ENCODE results near the gene RYR1. TPM values are rescaled to one million over a fixed set of nuclear protein-coding genes. Genes with fewer than 3 reads are reported as not detected.

The RYR1 gene
- total and polyA plus RNA-seq, 2 donors from 2014 or later = 0.69 to 2.8 TPM

DNA sequence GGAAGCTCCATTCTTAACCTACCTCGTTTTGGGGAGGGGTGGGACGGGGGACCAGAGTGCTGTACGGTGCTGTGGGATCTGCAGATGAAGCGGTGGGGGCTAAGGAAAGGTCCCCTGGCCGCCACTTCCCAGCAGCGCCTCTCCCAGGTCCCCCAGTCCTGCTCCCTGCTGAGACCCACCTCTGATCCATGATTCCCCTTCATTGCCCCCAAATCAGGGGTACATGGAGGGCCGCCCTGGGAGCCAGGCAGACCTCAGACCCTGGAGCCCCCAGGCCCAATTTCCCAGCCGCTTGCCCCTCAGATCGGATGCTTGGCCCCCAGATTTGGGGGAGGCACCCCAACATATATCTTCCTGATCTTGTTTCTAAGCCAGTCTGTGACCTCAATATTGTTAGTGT is 34.4 kb upstream of the RYR1 start:
- H3K27me3 ChIP-seq (ENCODE audit: control insufficient read depth, insufficient read depth, low read length) = peaks cover 9% of the 10 kb centered on the region
- FAIRE-seq = no peak
- no peak overlapping the region for H3K4me3 ChIP-seq (ENCODE audit: low read length in 3 of 3)

DNA sequence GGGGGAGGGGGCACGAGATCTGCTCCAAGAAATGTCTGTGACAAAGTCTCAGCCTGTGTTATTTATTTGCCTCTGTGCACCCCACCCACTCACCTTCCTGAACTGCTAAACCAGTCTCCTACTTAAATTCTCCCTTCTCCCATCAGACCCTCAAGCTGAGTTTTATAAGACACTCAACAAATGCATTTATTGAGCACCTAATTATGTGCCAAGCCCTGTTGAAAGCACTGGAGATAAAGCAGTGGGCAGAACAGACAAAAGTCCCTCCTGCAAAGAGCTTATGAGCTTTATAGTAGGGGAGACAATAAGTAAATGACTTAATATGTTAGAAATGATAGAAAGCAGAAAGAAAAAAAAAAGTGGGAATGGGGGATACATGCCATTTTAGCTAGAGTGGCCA is 34.0 kb upstream of the RYR1 start:
- Histone ChIP-seq H3K9ac (ENCODE audit: low read length in 3 of 3) (no peak overlapping the region), H3K36me3 (ENCODE audit: control insufficient read depth in 2 of 3, insufficient read depth in 3 of 3, low read length in 3 of 3) (no peaks in the 10 kb centered on the region), H3K9me3 (ENCODE audit: control insufficient read depth in 2 of 3, insufficient read depth in 1 of 3, low read length in 3 of 3) (no peaks in the 10 kb centered on the region), H3K27me3 (ENCODE audit: control insufficient read depth, insufficient read depth, low read length) (peaks cover 6% of the 10 kb centered on the region), H3K27ac (ENCODE audit: low read depth in 2 of 2, low read length in 2 of 2) (no peak overlapping the region), H3K4me3 (ENCODE audit: low read length in 3 of 3) (no peak overlapping the region), H3K4me1 (ENCODE audit: control insufficient read depth in 2 of 3, insufficient read depth in 2 of 3, low read depth in 1 of 3, low read length in 3 of 3) (no peaks in the 10 kb centered on the region)
- FAIRE-seq = no peak
- TF ChIP-seq, protein P1, sequence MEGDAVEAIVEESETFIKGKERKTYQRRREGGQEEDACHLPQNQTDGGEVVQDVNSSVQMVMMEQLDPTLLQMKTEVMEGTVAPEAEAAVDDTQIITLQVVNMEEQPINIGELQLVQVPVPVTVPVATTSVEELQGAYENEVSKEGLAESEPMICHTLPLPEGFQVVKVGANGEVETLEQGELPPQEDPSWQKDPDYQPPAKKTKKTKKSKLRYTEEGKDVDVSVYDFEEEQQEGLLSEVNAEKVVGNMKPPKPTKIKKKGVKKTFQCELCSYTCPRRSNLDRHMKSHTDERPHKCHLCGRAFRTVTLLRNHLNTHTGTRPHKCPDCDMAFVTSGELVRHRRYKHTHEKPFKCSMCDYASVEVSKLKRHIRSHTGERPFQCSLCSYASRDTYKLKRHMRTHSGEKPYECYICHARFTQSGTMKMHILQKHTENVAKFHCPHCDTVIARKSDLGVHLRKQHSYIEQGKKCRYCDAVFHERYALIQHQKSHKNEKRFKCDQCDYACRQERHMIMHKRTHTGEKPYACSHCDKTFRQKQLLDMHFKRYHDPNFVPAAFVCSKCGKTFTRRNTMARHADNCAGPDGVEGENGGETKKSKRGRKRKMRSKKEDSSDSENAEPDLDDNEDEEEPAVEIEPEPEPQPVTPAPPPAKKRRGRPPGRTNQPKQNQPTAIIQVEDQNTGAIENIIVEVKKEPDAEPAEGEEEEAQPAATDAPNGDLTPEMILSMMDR (IDR thresholded peaks at IDR 0.05; ENCODE audit: borderline replicate concordance, extremely low read depth, insufficient read depth) = no peak
- intact Hi-C loops (cut with DNase I) = loop anchor here (10.0 kb wide), 1 partner anchor 225 kb away; no protein-coding TSS in a partner anchor
- DNase-seq = no peak

More for the DNA sequence above, 34.4 kb upstream of the RYR1 start:
- TF ChIP-seq, protein P1 (IDR thresholded peaks at IDR 0.05; ENCODE audit: borderline replicate concordance, extremely low read depth, insufficient read depth) = no peak
- intact Hi-C loops (cut with DNase I) = loop anchor here (10.0 kb wide), 1 partner anchor 226 kb away; no protein-coding TSS in a partner anchor
- no peaks in the 10 kb centered on the region for H3K36me3 ChIP-seq (ENCODE audit: control insufficient read depth in 2 of 3, insufficient read depth in 3 of 3, low read length in 3 of 3)
- H3K9me3 ChIP-seq (ENCODE audit: control insufficient read depth in 2 of 3, insufficient read depth in 1 of 3, low read length in 3 of 3) = no peaks in the 10 kb centered on the region
- DNase-seq = no peak
- no peaks in the 10 kb centered on the region for H3K4me1 ChIP-seq (ENCODE audit: control insufficient read depth in 2 of 3, insufficient read depth in 2 of 3, low read depth in 1 of 3, low read length in 3 of 3)
- H3K9ac ChIP-seq (ENCODE audit: low read length in 3 of 3) = no peak overlapping the region
- H3K27ac ChIP-seq (ENCODE audit: low read depth in 2 of 2, low read length in 2 of 2) = no peak overlapping the region

GRCh38 chr19:38400361-38400760 is 33.1 kb upstream of the RYR1 start:
- Histone ChIP-seq H3K36me3 (ENCODE audit: control insufficient read depth in 2 of 3, insufficient read depth in 3 of 3, low read length in 3 of 3) (no peaks in the 10 kb centered on the region), H3K27ac (ENCODE audit: low read depth in 2 of 2, low read length in 2 of 2) (no peak overlapping the region), H3K9ac (ENCODE audit: low read length in 3 of 3) (no peak overlapping the region), H3K9me3 (ENCODE audit: control insufficient read depth in 2 of 3, insufficient read depth in 1 of 3, low read length in 3 of 3) (no peaks in the 10 kb centered on the region), H3K27me3 (ENCODE audit: control insufficient read depth, insufficient read depth, low read length) (peaks cover 4% of the 10 kb centered on the region), H3K4me3 (ENCODE audit: low read length in 3 of 3) (no peak overlapping the region), H3K4me1 (ENCODE audit: control insufficient read depth in 2 of 3, insufficient read depth in 2 of 3, low read depth in 1 of 3, low read length in 3 of 3) (no peaks in the 10 kb centered on the region)
- intact Hi-C loops (cut with DNase I) = no loop called here
- TF ChIP-seq, protein P1 (IDR thresholded peaks at IDR 0.05; ENCODE audit: borderline replicate concordance, extremely low read depth, insufficient read depth) = no peak
- FAIRE-seq = no peak
- DNase-seq = no peak

DNA sequence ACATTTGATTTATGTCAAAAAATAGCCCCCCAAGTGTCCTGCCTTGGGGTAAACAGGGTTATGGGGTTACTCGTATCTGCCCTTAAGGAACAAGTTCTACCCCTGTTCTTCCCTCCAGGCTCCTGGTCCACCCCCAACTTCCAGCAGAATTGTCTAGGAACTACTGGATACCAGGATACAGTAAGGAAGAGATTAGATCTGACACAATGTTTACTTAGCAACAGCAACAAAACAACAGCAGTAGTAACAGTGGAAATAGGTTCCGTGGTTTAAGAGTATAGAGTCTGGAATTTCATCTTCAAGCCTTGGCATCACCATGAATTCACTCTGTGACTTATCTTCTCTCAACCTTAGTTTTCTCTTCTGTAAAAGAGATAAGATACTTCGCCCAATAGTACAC is 32.3 kb upstream of the RYR1 start:
- H3K36me3 ChIP-seq (ENCODE audit: control insufficient read depth in 2 of 3, insufficient read depth in 3 of 3, low read length in 3 of 3) = no peaks in the 10 kb centered on the region
- H3K9ac ChIP-seq (ENCODE audit: low read length in 3 of 3) = no peak overlapping the region
- no peaks in the 10 kb centered on the region for H3K9me3 ChIP-seq (ENCODE audit: control insufficient read depth in 2 of 3, insufficient read depth in 1 of 3, low read length in 3 of 3)
- peaks cover 4% of the 10 kb centered on the region for H3K27me3 ChIP-seq (ENCODE audit: control insufficient read depth, insufficient read depth, low read length)
- H3K27ac ChIP-seq (ENCODE audit: low read depth in 2 of 2, low read length in 2 of 2) = no peak overlapping the region
- DNase-seq (no peak), FAIRE-seq (no peak)
- H3K4me3 ChIP-seq (ENCODE audit: low read length in 3 of 3) = no peak overlapping the region
- intact Hi-C loops (cut with DNase I) = no loop called here
- TF ChIP-seq, protein P1 (IDR thresholded peaks at IDR 0.05; ENCODE audit: borderline replicate concordance, extremely low read depth, insufficient read depth) = no peak
- no peaks in the 10 kb centered on the region for H3K4me1 ChIP-seq (ENCODE audit: control insufficient read depth in 2 of 3, insufficient read depth in 2 of 3, low read depth in 1 of 3, low read length in 3 of 3)
